Activated naive CD4-positive, alpha-beta T cell treated with anti-CD3 and anti-CD28 coated beads, Interleukin-2, amount 50 U/mL, for 72 hours (primary cell): ENCODE measurements around the gene FAM90A1. TPM values are rescaled to one million over a fixed set of nuclear protein-coding genes. Genes with fewer than 3 reads are reported as not detected.
"Not testable (repeated sequence)": the region's sequence is repeated elsewhere in the genome, so short reads cannot be mapped to it uniquely, and the experiment has no call there.

Experiments
- ATAC-seq, 2 donors: fragments of 150-1000 bp; cut with Tn5 transposase; 2 replicates each; pipeline ENCODE4 v1.10.0; 2021; ENCODE audit warnings: mild to moderate bottlenecking in 2 of 2, moderate library complexity in 2 of 2
- DNase-seq, 2 donors: peaks; one replicate each; pipeline ENCODE4 v3.0.0; 2021 to 2022; ENCODE audit warnings: low spot score in 2 of 2
- H3K27ac Mint-ChIP-seq, 2 donors: one replicate each; pipeline ENCODE4 v1.8.0; 2022; ENCODE audit warnings: mild to moderate bottlenecking in 2 of 2, mixed read lengths in 2 of 2
- H3K36me3 Mint-ChIP-seq, 2 donors: one replicate each; pipeline ENCODE4 v1.8.0; 2022; ENCODE audit warnings: mixed read lengths in 2 of 2
- H3K9me3 Mint-ChIP-seq, 2 donors: one replicate each; pipeline ENCODE4 v1.8.0; 2022; ENCODE audit warnings: mixed read lengths in 2 of 2
- total RNA-seq, 2 donors: library from RNA; stranded (reverse); gene quantifications; one replicate each; pipeline ENCODE4 v1.2.3, GENCODE V29; 2022

Gene FAM90A1
- total RNA-seq, 2 donors from 2014 or later, result 0.11 to 0.47 TPM

GRCh38 chr12:8237031-8237430 is 9.6 kb upstream of the FAM90A1 start:
- not testable (repeated sequence) for ATAC-seq, DNase-seq, H3K36me3 Mint-ChIP-seq, H3K9me3 Mint-ChIP-seq, H3K27ac Mint-ChIP-seq

GRCh38 chr12:8235316-8236157 is 8.1 kb upstream of the FAM90A1 start:
- not testable (repeated sequence) for H3K9me3 Mint-ChIP-seq, H3K36me3 Mint-ChIP-seq, H3K27ac Mint-ChIP-seq, ATAC-seq
- DNase-seq, result peak in 1 of 2 donors; percentile 7

- DNase-seq, H3K36me3 Mint-ChIP-seq, ATAC-seq, H3K9me3 Mint-ChIP-seq, H3K27ac Mint-ChIP-seq: not testable (repeated sequence)
Measured at GRCh38 chr12:8234746-8235145, 7.3 kb upstream of the FAM90A1 start.

GRCh38 chr12:8233935-8234495 is 6.6 kb upstream of the FAM90A1 start:
- H3K36me3 Mint-ChIP-seq, H3K9me3 Mint-ChIP-seq, DNase-seq, ATAC-seq, H3K27ac Mint-ChIP-seq: not testable (repeated sequence)

GRCh38 chr12:8233300-8233855 is 6.0 kb upstream of the FAM90A1 start:
- not testable (repeated sequence) for H3K27ac Mint-ChIP-seq, H3K9me3 Mint-ChIP-seq, DNase-seq, H3K36me3 Mint-ChIP-seq, ATAC-seq

- not testable (repeated sequence) for ATAC-seq, H3K36me3 Mint-ChIP-seq, H3K9me3 Mint-ChIP-seq, H3K27ac Mint-ChIP-seq
- DNase-seq, result peak; percentile 71 to 77
Measured at GRCh38 chr12:8231666-8232608, 4.5 kb upstream of the FAM90A1 start.

GRCh38 chr12:8231049-8231448 is 3.6 kb upstream of the FAM90A1 start:
- not testable (repeated sequence) for H3K36me3 Mint-ChIP-seq, H3K9me3 Mint-ChIP-seq, ATAC-seq, DNase-seq, H3K27ac Mint-ChIP-seq

GRCh38 chr12:8229486-8229885 is 2.1 kb upstream of the FAM90A1 start:
- not testable (repeated sequence) for ATAC-seq, H3K36me3 Mint-ChIP-seq, DNase-seq, H3K27ac Mint-ChIP-seq, H3K9me3 Mint-ChIP-seq

- H3K9me3 Mint-ChIP-seq, H3K27ac Mint-ChIP-seq, H3K36me3 Mint-ChIP-seq, ATAC-seq, DNase-seq: not testable (repeated sequence)
Measured at GRCh38 chr12:8228607-8229006, 1.2 kb upstream of the FAM90A1 start.

- not testable (repeated sequence) for ATAC-seq, H3K9me3 Mint-ChIP-seq, DNase-seq, H3K36me3 Mint-ChIP-seq
- H3K27ac Mint-ChIP-seq, result peak overlapping the region in 1 of 2 donors; percentile 29
Measured at GRCh38 chr12:8227732-8228077, 287 bp upstream of the FAM90A1 start.

GRCh38 chr12:8226355-8226754 is 1.1 kb downstream of the FAM90A1 start:
- no peaks in the 10 kb centered on the region for H3K9me3 Mint-ChIP-seq
- no peaks in the 10 kb centered on the region for H3K36me3 Mint-ChIP-seq
- ATAC-seq (peak in 1 of 2 donors; percentile 20), DNase-seq (no peak)
- H3K27ac Mint-ChIP-seq, result peak overlapping the region in 1 of 2 donors; percentile 70

GRCh38 chr12:8224782-8225181 is 2.6 kb downstream of the FAM90A1 start:
- ATAC-seq, DNase-seq, H3K36me3 Mint-ChIP-seq, H3K9me3 Mint-ChIP-seq, H3K27ac Mint-ChIP-seq: not testable (repeated sequence)

GRCh38 chr12:8223646-8224045 is 3.8 kb downstream of the FAM90A1 start:
- not testable (repeated sequence) for ATAC-seq, H3K9me3 Mint-ChIP-seq, DNase-seq, H3K27ac Mint-ChIP-seq, H3K36me3 Mint-ChIP-seq

- not testable (repeated sequence) for ATAC-seq, H3K27ac Mint-ChIP-seq, H3K36me3 Mint-ChIP-seq, H3K9me3 Mint-ChIP-seq, DNase-seq
Measured at GRCh38 chr12:8222303-8222702, 5.1 kb downstream of the FAM90A1 start.

- ATAC-seq, H3K36me3 Mint-ChIP-seq, H3K9me3 Mint-ChIP-seq, DNase-seq, H3K27ac Mint-ChIP-seq: not testable (repeated sequence)
Measured at GRCh38 chr12:8221844-8222243, 5.6 kb downstream of the FAM90A1 start.

- H3K36me3 Mint-ChIP-seq, H3K9me3 Mint-ChIP-seq, DNase-seq, ATAC-seq, H3K27ac Mint-ChIP-seq: not testable (repeated sequence)
Measured at GRCh38 chr12:8221375-8221774, 6.0 kb downstream of the FAM90A1 start.
